GM12878 (cell line): Measurements from ENCODE around the gene CNGA1. TPM values are rescaled to one million over a fixed set of nuclear protein-coding genes. Genes with fewer than 3 reads are reported as not detected.

Experiments
- BCL3 ChIP-seq: IDR thresholded peaks from 2 replicates; pipeline ENCODE4 v1.6.1; 2011; ENCODE audit warnings: borderline replicate concordance, low read depth, mild to moderate bottlenecking, moderate library complexity, low read length; ENCODE audit not compliant: insufficient read depth, poor library complexity, severe bottlenecking
- BMI1 ChIP-seq: fragments of 450-650 bp; IDR thresholded peaks from 2 replicates; pipeline ENCODE4 v1.6.1; 2016; ENCODE audit warnings: mild to moderate bottlenecking, moderate library complexity, borderline replicate concordance
- CTCF ChIP-seq, 3 experiments: IDR thresholded peaks in 2 of 3; conservative IDR thresholded peaks in 1 of 3; 2 replicates each; pipeline ENCODE4 v1.5.1; 2011; ENCODE audit warnings: low read depth in 3 of 3, low read length in 3 of 3, mild to moderate bottlenecking in 3 of 3, control low read depth in 2 of 3, moderate library complexity in 2 of 3, inconsistent platforms in 1 of 3, mixed read lengths in 1 of 3; ENCODE audit not compliant: control insufficient read depth in 2 of 3, insufficient read depth in 1 of 3; ENCODE audit errors: extremely low read depth in 1 of 3
- ESRRA ChIP-seq: IDR thresholded peaks from 2 replicates; pipeline ENCODE4 v1.6.1; 2012; ENCODE audit warnings: mild to moderate bottlenecking, low read length, improper control_type of control experiment
- IKZF1 ChIP-seq: fragments of 450-650 bp; conservative IDR thresholded peaks from 2 replicates; pipeline ENCODE4 v1.6.1; 2017; ENCODE audit warnings: antibody characterized with exemption, mild to moderate bottlenecking
- IRF5 ChIP-seq: fragments of 450-650 bp; IDR thresholded peaks from 2 replicates; pipeline ENCODE4 v1.6.1; 2017; ENCODE audit warnings: borderline replicate concordance
- MYB ChIP-seq: fragments of 150-350 bp; IDR thresholded peaks from 2 replicates; pipeline ENCODE4 v1.6.1; 2014; ENCODE audit warnings: mild to moderate bottlenecking, low read depth, low read length, borderline replicate concordance
- MYC ChIP-seq: IDR thresholded peaks from 2 replicates; pipeline ENCODE4 v1.6.1; 2011; ENCODE audit warnings: mild to moderate bottlenecking, low read length, moderate library complexity, inconsistent platforms; ENCODE audit not compliant: insufficient read depth, insufficient replicate concordance, insufficient read length, severe bottlenecking
- NBN ChIP-seq: fragments of 450-650 bp; IDR thresholded peaks from 2 replicates; pipeline ENCODE4 v1.6.1; 2016
- NFYA ChIP-seq: IDR thresholded peaks from 2 replicates; pipeline ENCODE4 v1.6.1; 2011; ENCODE audit warnings: low read depth, mild to moderate bottlenecking, low read length, improper control_type of control experiment, borderline replicate concordance
- NR2F1 ChIP-seq: fragments of 450-650 bp; conservative IDR thresholded peaks from 2 replicates; pipeline ENCODE4 v1.6.1; 2017; ENCODE audit warnings: mild to moderate bottlenecking
- POLR2AphosphoS5 ChIP-seq: IDR thresholded peaks from 2 replicates; pipeline ENCODE4 v1.6.1; 2011; ENCODE audit warnings: mild to moderate bottlenecking, low read length, inconsistent platforms
- RELB ChIP-seq: fragments of 450-650 bp; IDR thresholded peaks from 2 replicates; pipeline ENCODE4 v1.6.1; 2017; ENCODE audit warnings: low read depth, mild to moderate bottlenecking, moderate library complexity
- RFX5 ChIP-seq: IDR thresholded peaks from 2 replicates; pipeline ENCODE4 v1.6.1; 2011; ENCODE audit warnings: low read depth, low read length, improper control_type of control experiment
- RUNX3 ChIP-seq: IDR thresholded peaks from 2 replicates; pipeline ENCODE4 v1.6.1; 2012; ENCODE audit warnings: low read length, inconsistent platforms
- TAF1 ChIP-seq: IDR thresholded peaks from 2 replicates; pipeline ENCODE4 v1.6.1; 2011; ENCODE audit warnings: mild to moderate bottlenecking, low read depth, low read length, borderline replicate concordance
- YBX1 ChIP-seq: fragments of 450-650 bp; IDR thresholded peaks from 2 replicates; pipeline ENCODE4 v1.6.1; 2016; ENCODE audit warnings: antibody characterized with exemption
- ZNF217 ChIP-seq: fragments of 450-650 bp; IDR thresholded peaks from 2 replicates; pipeline ENCODE4 v1.6.1; 2017; ENCODE audit warnings: antibody characterized with exemption, mild to moderate bottlenecking
- ZNF274 ChIP-seq: IDR thresholded peaks from one replicate; pipeline ENCODE4 v1.8.0; 2011; ENCODE audit not compliant: insufficient read length, insufficient read depth
- ZNF687 ChIP-seq: fragments of 450-650 bp; IDR thresholded peaks from 2 replicates; pipeline ENCODE4 v1.6.1; 2017; ENCODE audit warnings: mild to moderate bottlenecking, moderate library complexity
- polyA plus RNA-seq, 11 experiments: library from polyadenylated mRNA; depleted of rRNA in 4 of 11; unstranded in 6 of 11; stranded (reverse) in 5 of 11; fragments of >200 nt; fragmentation: Nextera tagmentation in 4 of 11; fragmentation: Illumina TruSeq in 1 of 11; extraction: Ambion mirVana in 4 of 11; extraction: Trizol in 1 of 11; gene quantifications; 1 replicate in 1 of 11; 2 replicates in 10 of 11; pipeline versions ENCODE4 v1.2.1 to v1.2.3, GENCODE V29; 2011 to 2016; ENCODE audit warnings: inconsistent platforms in 2 of 11, missing spikeins in 2 of 11, low read depth in 1 of 11
- total RNA-seq, 4 experiments: library from RNA; depleted of rRNA in 3 of 4; stranded (reverse); fragments of >200 nt in 3 of 4; fragmentation: Illumina TruSeq in 1 of 4; extraction: Trizol in 1 of 4; gene quantifications; 2 replicates each; pipeline versions ENCODE4 v1.2.1 to v1.2.3, GENCODE V29; 2013 to 2021

The CNGA1 gene
- total and polyA plus RNA-seq, 10 of the 15 experiments (the other 5 are each of a cell fraction or from before 2014, with no cell fraction given), result 0.38 to 14.2 (median 5.1) TPM

GRCh38 chr4:47914220-47914925 is 102.1 kb downstream of the CNGA1 start, which contains the start of gene NFXL1 (continued):
- TF ChIP-seq ESRRA (no peak), IKZF1 (peak; percentile 92), IRF5 (no peak), POLR2AphosphoS5 (peak; percentile 95), CTCF (IDR thresholded peaks at IDR 0.05 in 2 of 3, conservative IDR thresholded peaks at IDR 0.05 in 1 of 3; ENCODE audit: control insufficient read depth in 2 of 3, extremely low read depth in 1 of 3, insufficient read depth in 1 of 3, low read depth in 3 of 3, low read length in 3 of 3) (no peak), RUNX3 (no peak; the same call in 1 of the 2 replicates), NR2F1 (peak; percentile 90), RELB (peak; percentile 38), ZNF217 (no peak), ZNF687 (peak; percentile 86), NFYA (no peak), RFX5 (no peak), YBX1 (no peak), TAF1 (peak; percentile 71; the same call in 1 of the 2 replicates), NBN (no peak), MYC (peak; percentile 20), ZNF274 (no peak), BCL3 (no peak), BMI1 (no peak), MYB (no peak)
